Ureter (tissue), 1 donor: ENCODE measurements around the gene COL4A4. TPM values are rescaled to one million over a fixed set of nuclear protein-coding genes. Genes with fewer than 3 reads are reported as not detected.

Experiments
- DNase-seq: peaks from one replicate; pipeline ENCODE4 v3.0.0-alpha.2; 2020; ENCODE audit warnings: low spot score
- total RNA-seq: library from RNA; stranded (reverse); gene quantifications from one replicate; pipeline ENCODE4 v1.2.4, GENCODE V29; 2023
- donor health status: DM: yes; HTN: yes; CAD: no.

The COL4A4 gene
- total RNA-seq, 1 donor from 2014 or later: 12.1 TPM

DNA sequence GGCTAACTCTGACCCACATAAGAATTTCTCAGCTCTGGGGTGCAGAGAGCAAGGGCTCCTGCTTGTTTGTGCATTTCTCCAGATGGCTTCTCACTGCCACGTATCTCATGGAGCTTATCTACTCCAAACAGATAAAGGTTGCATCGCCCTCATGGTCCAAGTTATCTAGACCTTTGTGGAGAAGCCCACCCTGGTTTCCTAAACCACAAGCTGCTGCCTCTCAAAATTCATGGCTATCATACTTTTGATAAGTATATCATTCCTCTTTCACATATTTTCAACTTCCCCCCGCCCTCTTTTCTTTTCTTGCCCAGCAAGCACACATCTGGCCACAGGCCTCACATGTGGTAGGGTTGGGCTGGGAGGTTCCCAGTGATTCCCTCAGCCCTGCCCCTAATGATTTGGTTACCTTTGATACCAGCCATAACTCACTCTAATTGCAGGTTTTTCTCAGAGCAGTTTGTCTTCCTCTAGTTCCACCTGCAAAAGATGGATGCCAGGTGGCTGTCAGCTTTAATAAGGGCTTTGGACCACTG lies 182.1 kb downstream of the COL4A4 start:
- DNase-seq: no peak

DNA sequence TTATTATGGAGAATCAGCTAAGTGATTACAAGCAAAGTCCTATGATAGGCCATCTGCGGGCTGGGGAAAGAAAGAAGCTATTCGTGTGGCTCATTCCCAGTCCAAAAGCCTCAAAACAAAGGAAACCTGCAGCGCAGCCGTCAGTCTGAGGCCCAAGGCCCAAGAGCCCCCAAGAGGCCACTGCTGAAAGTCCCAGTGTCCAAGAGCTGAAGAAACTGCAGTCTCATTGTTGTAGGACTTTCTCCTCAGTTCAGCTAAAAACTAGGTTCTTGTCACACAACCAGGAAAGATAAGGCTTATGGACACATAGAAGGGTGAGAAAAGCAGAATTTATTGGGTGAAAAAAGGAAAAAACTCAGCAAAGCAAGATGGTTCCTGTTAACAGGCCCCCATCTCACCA lies 185.0 kb downstream of the COL4A4 start:
- no peak for DNase-seq

DNA sequence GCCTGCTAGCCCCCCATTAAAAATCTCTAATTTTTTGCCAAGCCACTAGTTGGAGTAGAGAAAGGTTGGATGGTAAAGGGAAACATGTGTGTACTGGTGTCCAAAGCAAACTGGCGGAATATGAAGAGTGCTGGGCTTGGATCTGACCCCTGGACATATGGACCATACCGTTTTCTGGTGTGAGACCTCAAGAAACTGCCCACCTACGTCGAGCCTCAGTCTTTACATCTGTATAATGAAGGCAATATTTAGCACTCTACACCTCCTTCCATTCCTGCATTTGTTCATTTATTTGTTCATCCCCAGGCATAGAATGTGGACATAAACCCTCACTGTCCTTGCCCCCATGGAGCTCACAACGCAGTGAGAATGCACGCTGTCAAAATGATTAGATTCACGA lies 185.7 kb downstream of the COL4A4 start:
- no peak for DNase-seq

DNA sequence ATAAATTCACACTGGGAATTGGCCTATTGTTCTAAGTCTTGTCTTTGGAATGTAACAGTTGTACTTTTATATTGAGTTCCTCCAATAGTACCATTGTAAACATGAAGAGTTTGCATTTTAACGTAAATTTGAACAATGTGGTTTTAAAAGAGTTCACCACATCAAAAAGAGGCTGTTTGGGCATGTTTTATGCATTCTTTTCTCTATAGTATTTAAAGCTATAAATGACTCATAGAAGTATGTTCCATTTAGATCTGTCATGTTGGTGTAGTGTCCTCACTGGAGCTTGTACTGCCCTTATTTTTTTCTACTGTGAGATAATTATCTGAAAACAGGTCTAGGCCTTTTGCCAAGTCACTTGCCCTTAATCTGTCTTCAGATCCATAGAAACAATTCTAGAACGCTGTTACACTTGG lies 186.2 kb downstream of the COL4A4 start:
- DNase-seq: no peak

DNA sequence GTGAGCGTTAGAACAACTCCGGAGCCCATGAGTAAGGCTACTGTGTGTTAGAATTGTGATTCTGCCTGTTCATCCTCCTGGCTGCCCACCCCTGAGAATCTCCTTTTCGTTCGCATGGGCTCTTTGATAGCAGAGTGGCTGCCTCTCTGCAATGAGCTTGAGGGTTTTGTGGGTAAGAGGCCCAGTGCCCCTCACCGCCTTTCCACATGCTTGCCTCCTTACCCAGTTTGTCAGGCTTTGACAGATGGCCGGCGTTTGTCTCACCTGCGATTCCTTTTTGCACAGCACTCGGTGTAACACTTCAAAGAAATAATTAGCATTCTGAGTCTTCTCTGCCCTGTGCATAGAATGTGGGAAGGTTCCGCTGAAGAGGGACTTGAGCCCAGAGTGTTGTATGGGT lies 190.2 kb downstream of the COL4A4 start:
- DNase-seq: no peak

DNA sequence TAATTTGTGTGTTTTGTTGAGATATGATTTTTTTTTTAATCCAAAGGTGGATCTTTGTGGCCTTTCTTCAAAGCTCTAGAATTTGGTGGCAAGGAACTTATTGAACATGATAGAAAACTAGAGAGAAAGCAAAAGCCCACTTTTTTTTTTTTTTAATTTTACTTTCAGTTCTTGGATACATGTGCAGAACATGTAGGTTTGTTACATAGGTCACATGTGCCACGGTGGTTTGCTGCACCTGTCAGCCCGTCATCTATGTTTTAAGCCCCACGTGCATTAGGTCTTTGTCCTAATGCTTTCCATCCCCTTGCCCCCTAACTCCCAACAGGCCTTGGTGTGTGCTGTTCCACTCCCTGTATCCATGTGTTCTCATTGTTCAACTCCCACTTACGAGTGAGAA lies 192.2 kb downstream of the COL4A4 start:
- DNase-seq: no peak

DNA sequence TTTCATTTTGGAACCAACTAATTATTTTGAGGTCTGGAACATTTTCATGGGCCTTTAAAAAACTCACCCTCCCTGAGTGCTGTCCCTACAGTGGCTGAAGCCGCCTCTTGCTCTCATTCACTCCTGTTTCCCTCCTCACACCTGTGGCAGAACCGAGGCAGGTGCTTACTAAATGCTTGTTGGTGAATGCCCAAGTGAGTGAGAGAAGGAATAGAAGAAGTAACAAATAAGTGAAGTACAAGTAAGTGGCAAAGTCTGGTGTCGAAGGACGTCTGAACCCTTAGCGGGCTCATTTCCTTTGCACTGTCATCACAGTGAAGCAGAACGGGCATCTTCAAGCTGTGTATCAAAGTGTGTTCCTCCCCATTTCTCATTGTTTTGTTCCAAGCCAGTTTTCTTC lies 192.9 kb downstream of the COL4A4 start:
- no peak for DNase-seq

DNA sequence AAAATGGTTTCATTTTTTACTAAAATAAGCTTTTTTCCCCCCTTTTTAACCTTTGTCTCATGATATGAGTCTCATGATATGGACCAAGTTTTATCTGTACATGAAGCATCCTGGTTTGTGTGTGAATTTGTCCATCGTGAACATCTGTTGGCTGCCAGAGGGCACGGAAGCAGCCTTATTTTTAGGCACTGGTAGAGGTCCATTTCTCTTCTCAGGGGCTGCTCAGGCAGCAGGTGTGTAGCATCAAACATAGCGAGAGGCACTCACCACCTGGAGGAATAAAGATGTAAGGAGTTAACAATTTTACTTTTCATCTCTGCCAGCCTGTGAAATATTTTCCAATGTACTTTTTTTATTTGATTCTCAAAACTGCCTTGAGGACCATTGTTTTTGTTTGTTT lies 193.6 kb downstream of the COL4A4 start:
- DNase-seq: no peak

DNA sequence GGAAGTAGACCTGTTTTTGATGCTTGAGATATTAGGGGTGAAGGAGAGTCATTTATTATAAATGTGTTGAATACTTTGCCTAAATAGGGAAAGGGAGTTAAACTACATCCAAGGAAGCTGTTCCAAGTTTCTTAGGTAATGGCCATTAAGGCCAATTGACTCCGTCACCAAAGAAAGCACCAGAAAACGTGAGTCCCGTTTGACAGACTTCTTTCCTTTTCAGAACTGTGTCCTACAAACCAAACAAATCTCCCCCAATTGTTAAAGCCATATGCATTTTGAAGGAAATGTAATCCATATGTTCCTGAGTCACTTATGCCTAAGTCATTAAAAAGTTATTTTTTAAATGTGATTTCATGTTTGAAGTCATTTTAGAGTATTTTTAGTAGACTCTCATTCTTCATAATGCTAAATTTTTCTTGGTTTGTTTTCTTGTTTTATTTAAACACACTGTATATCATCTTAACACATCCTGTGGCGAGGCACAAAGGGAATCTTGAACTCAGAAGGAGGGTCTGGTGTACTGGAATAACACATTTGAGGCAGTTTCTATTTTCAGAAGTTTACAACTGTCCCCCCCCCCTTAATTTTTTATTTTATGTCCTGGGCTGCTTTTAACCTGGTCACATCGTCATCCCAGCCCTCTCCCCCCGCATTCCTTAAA lies 194.5 kb downstream of the COL4A4 start:
- DNase-seq: no peak

DNA sequence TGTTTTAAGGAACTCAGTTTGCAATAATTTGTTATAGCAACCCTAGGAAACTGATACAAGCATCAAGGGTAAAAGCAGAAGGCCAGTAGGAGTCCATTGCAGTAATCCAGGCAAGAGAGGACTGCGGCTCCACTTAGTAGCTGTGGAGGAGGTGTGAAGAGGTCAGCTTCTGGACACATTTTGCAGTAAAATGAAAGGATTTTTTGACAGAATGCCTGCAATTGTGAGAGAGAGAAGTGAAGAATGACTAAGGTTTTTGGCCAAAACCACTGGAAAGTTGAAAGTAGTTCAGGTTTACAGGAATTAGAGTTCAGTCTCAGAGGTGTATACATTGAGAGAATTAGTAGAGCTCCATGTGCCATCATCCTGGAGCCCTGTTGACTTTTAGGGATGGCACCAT lies 198.6 kb downstream of the COL4A4 start:
- no peak for DNase-seq

DNA sequence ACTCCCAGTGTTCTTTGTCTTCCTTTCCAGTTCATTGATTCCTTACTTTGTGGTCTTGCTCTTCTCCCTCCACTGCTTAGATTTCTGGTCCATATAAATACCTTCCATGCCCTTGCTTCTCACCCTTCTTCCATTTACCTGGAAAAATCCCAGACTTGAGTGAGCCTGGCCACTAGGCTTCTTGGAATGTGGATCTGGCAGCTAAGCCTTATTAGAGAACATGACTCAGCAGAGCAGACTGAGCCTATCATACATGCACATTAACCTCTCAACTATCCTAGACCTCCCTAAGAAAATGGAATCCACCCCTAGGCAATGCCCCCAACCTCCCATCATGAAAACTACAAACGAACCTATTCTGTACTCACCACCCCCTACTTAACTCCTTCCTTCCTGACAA lies 200.5 kb downstream of the COL4A4 start:
- no peak for DNase-seq

DNA sequence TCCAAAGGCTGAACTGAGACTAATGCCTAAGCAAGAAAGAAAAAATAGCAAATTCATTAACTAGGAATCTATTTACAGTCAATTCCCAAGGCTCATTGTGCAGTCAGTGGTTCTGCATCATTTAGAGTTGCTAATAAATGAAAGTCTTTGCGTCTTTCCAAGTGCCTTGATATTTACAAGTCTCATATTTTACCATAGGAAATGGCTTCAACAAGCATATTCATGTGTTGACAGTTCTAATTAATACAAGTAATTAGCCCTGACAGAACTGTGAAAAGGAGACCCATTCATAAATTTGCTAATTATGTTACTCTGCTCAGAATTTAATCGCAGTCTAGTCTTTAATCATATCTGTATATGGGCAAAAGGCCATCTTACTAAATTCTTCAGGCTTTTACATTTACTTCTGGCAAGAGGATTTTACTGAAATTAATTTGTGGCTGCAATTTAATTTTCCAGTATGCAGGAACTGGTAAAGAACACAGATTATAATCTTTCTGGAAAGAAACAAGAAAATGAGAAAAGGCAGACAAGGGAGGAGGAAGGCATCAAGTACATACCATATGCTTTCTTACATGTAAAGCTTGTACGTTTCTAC lies 201.7 kb downstream of the COL4A4 start:
- DNase-seq: no peak

DNA sequence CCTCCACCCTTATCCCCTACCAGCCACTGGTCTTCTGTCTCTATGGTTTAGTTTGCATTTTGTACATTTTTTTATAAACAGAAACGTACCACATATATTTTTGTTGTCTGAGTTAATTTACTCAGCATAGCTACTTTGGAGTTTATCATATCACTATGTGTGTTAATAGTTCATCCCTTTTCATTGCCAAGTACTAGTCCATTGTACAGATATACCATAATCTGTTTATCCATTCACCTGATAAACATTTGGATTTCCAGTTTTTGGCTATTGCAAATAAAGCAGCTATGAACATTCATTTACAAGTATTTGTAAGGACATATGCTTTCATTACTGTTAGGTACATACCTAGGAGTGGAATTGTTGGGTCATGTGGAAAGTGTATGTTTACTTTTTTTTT lies 204.6 kb downstream of the COL4A4 start:
- no peak for DNase-seq

DNA sequence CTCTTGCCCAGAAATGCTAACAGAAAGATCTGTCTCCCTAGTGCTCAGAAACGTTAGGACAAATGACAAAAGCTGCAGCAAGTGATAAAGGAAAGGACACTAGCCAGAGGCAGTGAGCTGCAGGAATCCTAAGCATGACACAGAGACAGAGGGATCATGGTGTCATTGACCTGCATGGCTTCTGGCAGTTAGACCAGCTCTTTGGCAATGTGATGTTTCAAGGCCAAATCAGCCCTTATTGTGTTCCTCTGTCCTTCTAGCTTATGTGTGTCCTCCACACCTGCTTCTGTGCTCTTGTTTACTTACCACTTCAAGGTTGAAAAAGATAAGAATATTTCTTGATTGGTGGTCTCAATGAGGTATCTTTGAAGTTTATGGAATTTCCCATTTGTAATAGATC lies 207.3 kb downstream of the COL4A4 start:
- no peak for DNase-seq

DNA sequence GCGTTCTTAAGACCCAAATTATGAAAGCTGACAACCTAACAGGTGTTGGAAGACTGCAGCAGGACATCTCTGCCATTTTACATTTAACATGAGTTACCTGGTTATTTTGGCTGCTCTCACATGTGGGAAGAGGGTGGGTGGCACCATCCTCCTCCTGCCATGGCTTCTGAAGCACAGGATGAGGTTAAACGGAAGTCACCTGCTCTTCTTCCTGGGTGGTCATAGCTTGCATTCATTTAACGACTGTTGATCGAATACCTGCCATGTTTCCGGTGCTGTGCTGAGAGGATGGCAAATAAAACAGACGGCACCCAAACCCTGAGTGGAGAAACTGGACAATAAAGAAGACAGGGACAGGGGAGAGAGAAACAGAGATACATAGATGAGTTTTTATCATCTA lies 210.2 kb downstream of the COL4A4 start:
- no peak for DNase-seq

DNA sequence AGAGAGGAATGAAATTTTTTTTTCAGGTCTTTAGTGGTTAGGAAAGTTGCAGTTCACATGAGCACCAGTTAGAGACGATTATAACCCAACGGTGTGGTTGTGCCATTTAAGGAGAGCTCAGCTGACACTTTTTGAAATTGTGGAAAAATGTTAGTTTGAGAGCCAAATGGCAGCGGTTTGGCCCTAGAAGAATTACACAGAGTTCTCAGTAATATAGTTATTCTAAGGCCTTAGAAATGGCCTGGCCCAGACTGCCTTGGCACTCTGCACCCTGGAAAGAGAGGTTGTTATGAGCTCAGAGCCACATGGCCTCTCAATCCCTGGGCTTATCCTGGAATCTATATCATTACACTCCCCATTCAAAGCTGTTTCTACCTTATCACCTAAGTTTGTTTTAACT lies 210.8 kb downstream of the COL4A4 start:
- DNase-seq: no peak

Other genes starting within 250 kb of the COL4A4 start
- gene COL4A3, start 419 bp upstream of the COL4A4 start, total RNA-seq: 23.3 TPM
- 73.0 TPM for gene MFF, start 161.0 kb upstream of the COL4A4 start, total RNA-seq
- gene TM4SF20, start 215.1 kb upstream of the COL4A4 start, total RNA-seq: not detected
- not detected for gene SCYGR1, start 223.7 kb upstream of the COL4A4 start, total RNA-seq